DOHH2 (cell line): ENCODE results near the gene RPL36.

ENCODE experiments used
- H3F3A ChIP-seq: fragments of 200-600 bp; sonication (generic), shearing (Covaris generic); 2 replicates; pipeline ENCODE4 v1.6.0; 2016; ENCODE audit warnings: antibody characterized with exemption, mild to moderate bottlenecking; ENCODE audit not compliant: control insufficient read depth, insufficient read depth
- H3K27ac ChIP-seq: fragments of 200-600 bp; sonication (generic); 2 replicates; pipeline ENCODE4 v1.5.1; 2014; ENCODE audit warnings: low read depth, mild to moderate bottlenecking, low read length, moderate library complexity
- H3K27me3 ChIP-seq: fragments of 200-600 bp; sonication (generic); 2 replicates; pipeline ENCODE4 v1.6.1; 2014; ENCODE audit warnings: mild to moderate bottlenecking, low read length, mixed read lengths; ENCODE audit not compliant: control insufficient read depth
- H3K36me3 ChIP-seq: fragments of 200-600 bp; sonication (generic); 2 replicates; pipeline ENCODE4 v1.6.1; 2014; ENCODE audit warnings: mild to moderate bottlenecking, low read length, moderate library complexity, mixed read lengths; ENCODE audit not compliant: control insufficient read depth
- H3K4me1 ChIP-seq: fragments of 200-600 bp; sonication (generic); 2 replicates; pipeline ENCODE4 v1.6.1; 2014; ENCODE audit warnings: mild to moderate bottlenecking, low read length, mixed read lengths; ENCODE audit not compliant: control insufficient read depth
- H3K4me2 ChIP-seq: fragments of 200-600 bp; sonication (generic); 2 replicates; pipeline ENCODE4 v1.6.0; 2014; ENCODE audit warnings: mild to moderate bottlenecking, low read length, moderate library complexity
- H3K4me3 ChIP-seq: fragments of 200-600 bp; sonication (generic); 2 replicates; pipeline ENCODE4 v1.5.1; 2014; ENCODE audit warnings: mild to moderate bottlenecking, low read length, mixed read lengths
- H3K79me2 ChIP-seq: fragments of 200-600 bp; sonication (generic); 2 replicates; pipeline ENCODE4 v1.6.1; 2014; ENCODE audit warnings: mild to moderate bottlenecking, low read length, mixed read lengths; ENCODE audit not compliant: control insufficient read depth
- H3K9me2 ChIP-seq: fragments of 200-600 bp; sonication (generic); replicated peaks from 2 replicates; pipeline ENCODE4 v1.6.1; 2014; ENCODE audit warnings: mild to moderate bottlenecking, low read length, mixed read lengths; ENCODE audit not compliant: control insufficient read depth
- H3K9me3 ChIP-seq: fragments of 200-600 bp; sonication (generic); 2 replicates; pipeline ENCODE4 v1.6.1; 2014; ENCODE audit warnings: antibody characterized with exemption, low read length, mixed read lengths; ENCODE audit not compliant: control insufficient read depth, insufficient read depth
- H4K20me1 ChIP-seq: fragments of 200-600 bp; sonication (generic); 2 replicates; pipeline ENCODE4 v1.6.0; 2014; ENCODE audit warnings: low read depth, mild to moderate bottlenecking, antibody characterized with exemption, low read length, moderate library complexity; ENCODE audit not compliant: control insufficient read depth, insufficient read depth
- EZH2phosphoT487 ChIP-seq: fragments of 200-600 bp; sonication (generic); IDR thresholded peaks from 2 replicates; pipeline ENCODE4 v1.6.1; 2017; ENCODE audit warnings: borderline replicate concordance, mild to moderate bottlenecking, antibody characterized with exemption, low read length, moderate library complexity, mixed read lengths
- TF ChIP-seq, protein P1 (sequence below): fragments of 200-600 bp; sonication (generic); IDR thresholded peaks from one replicate; pipeline ENCODE4 v1.5.1; 2014; ENCODE audit warnings: antibody characterized with exemption, mild to moderate bottlenecking, low read depth, low read length; ENCODE audit not compliant: poor library complexity, severe bottlenecking

The RPL36 gene

GRCh38 chr19:5713228-5713627 lies 23.1 kb downstream of the RPL36 start:
- H3K9me2 ChIP-seq, result no peaks in the 10 kb centered on the region
- TF ChIP-seq, protein P1, sequence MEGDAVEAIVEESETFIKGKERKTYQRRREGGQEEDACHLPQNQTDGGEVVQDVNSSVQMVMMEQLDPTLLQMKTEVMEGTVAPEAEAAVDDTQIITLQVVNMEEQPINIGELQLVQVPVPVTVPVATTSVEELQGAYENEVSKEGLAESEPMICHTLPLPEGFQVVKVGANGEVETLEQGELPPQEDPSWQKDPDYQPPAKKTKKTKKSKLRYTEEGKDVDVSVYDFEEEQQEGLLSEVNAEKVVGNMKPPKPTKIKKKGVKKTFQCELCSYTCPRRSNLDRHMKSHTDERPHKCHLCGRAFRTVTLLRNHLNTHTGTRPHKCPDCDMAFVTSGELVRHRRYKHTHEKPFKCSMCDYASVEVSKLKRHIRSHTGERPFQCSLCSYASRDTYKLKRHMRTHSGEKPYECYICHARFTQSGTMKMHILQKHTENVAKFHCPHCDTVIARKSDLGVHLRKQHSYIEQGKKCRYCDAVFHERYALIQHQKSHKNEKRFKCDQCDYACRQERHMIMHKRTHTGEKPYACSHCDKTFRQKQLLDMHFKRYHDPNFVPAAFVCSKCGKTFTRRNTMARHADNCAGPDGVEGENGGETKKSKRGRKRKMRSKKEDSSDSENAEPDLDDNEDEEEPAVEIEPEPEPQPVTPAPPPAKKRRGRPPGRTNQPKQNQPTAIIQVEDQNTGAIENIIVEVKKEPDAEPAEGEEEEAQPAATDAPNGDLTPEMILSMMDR, result no peak
- no peak for TF ChIP-seq EZH2phosphoT487
- H3K27me3 ChIP-seq, result no peaks in the 10 kb centered on the region
- no peaks in the 10 kb centered on the region for H3K9me3 ChIP-seq
- no peak overlapping the region for H3K4me2 ChIP-seq
- peaks cover 9% of the 10 kb centered on the region; the same call in 1 of the 2 replicates for H4K20me1 ChIP-seq
- H3K27ac ChIP-seq, result no peak overlapping the region
- H3F3A ChIP-seq, result no peaks in the 10 kb centered on the region
- peaks cover 12% of the 10 kb centered on the region for H3K4me1 ChIP-seq
- peaks cover 57% of the 10 kb centered on the region for H3K79me2 ChIP-seq
- peaks cover 80% of the 10 kb centered on the region for H3K36me3 ChIP-seq
- no peak overlapping the region for H3K4me3 ChIP-seq

GRCh38 chr19:5714816-5715215 lies 24.7 kb downstream of the RPL36 start:
- TF ChIP-seq EZH2phosphoT487, result no peak
- TF ChIP-seq, protein P1, result no peak
- Histone ChIP-seq H3K36me3 (peaks cover 84% of the 10 kb centered on the region), H3F3A (no peaks in the 10 kb centered on the region), H3K4me3 (no peak overlapping the region), H3K79me2 (peaks cover 73% of the 10 kb centered on the region), H3K9me2 (no peaks in the 10 kb centered on the region), H3K9me3 (no peaks in the 10 kb centered on the region), H3K4me2 (no peak overlapping the region), H3K4me1 (peaks cover 15% of the 10 kb centered on the region), H4K20me1 (peaks cover 9% of the 10 kb centered on the region; the same call in 1 of the 2 replicates), H3K27me3 (no peaks in the 10 kb centered on the region), H3K27ac (no peak overlapping the region)

GRCh38 chr19:5717215-5717935 lies 27.3 kb downstream of the RPL36 start:
- H3K4me1 ChIP-seq, result peaks cover 24% of the 10 kb centered on the region
- no peaks in the 10 kb centered on the region for H3K9me3 ChIP-seq
- H3K27me3 ChIP-seq, result no peaks in the 10 kb centered on the region
- no peak overlapping the region for H3K27ac ChIP-seq
- H3F3A ChIP-seq, result no peaks in the 10 kb centered on the region
- H3K4me3 ChIP-seq, result peak overlapping the region; percentile 73
- no peaks in the 10 kb centered on the region for H3K9me2 ChIP-seq
- TF ChIP-seq EZH2phosphoT487, result no peak
- TF ChIP-seq, protein P1, result no peak
- peaks cover 9% of the 10 kb centered on the region; the same call in 1 of the 2 replicates for H4K20me1 ChIP-seq
- H3K4me2 ChIP-seq, result peak overlapping the region; percentile 69
- peaks cover 67% of the 10 kb centered on the region for H3K79me2 ChIP-seq
- H3K36me3 ChIP-seq, result peaks cover 63% of the 10 kb centered on the region
